K562 treated with DMSO at 1 percent for 12 hours (cell line): ENCODE data around the gene DACH1. TPM values are rescaled to one million over a fixed set of nuclear protein-coding genes. Genes with fewer than 3 reads are reported as not detected.

Source experiments
- total RNA-seq: library from RNA; unstranded; fragments of 300-600 nt; gene quantifications from 2 replicates; pipeline ENCODE4 v1.2.3, GENCODE V29; 2022; ENCODE audit not compliant: insufficient read depth

The DACH1 gene
- total RNA-seq = 0.11 TPM in 1 of 2 replicates, not detected in the other

DNA sequence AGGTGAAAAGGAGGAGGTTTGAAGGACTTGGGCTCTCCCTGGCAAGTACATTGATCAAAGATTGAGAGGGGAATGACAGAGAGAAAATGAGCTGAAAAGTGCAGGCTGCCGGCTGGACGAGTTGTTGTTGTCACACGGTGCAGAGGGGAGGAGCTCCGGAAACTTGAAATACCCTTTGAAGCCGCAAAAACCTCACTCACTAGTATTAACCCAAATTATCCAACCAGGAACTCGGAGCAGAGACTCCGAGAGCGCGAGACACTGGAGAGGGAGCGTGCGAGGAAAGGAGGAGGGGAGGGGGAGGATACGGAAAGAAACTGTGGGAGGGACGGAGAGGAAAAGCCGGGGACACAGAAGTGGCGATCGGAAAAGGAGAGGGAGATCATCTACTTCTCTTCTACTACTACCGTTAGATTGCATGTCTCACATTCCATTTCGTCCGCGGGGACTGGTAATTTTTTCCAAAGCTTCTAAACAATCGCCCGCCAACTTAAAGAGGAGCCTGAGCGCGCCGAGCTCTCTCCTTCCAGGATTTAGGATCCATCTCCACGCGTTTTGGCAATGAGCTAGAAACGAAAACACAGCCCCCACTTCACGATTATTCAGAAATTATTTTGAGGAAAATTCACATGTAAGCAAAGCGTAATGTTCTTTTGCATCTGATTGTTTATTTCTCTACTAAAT, at the start of gene DACH1:
Gene DACH1 (minus strand): TSS at position 74 of the 684 bp plus-strand sequence.

